Naive B cell (primary cell): ENCODE results near the gene TRIP10. TPM values are rescaled to one million over a fixed set of nuclear protein-coding genes. Genes with fewer than 3 reads are reported as not detected.
"Not testable (repeated sequence)": the region's sequence is repeated elsewhere in the genome, so short reads cannot be mapped to it uniquely, and the experiment has no call there.

Experiments used
- ATAC-seq, 2 donors: fragments of 150-1000 bp; cut with Tn5 transposase; 2 replicates each; pipeline ENCODE4 v1.10.0; 2021; ENCODE audit warnings: low read depth in 2 of 2, mild to moderate bottlenecking in 2 of 2, moderate library complexity in 2 of 2
- DNase-seq: peaks from one replicate; pipeline ENCODE4 v3.0.0; 2022
- H3K27ac Mint-ChIP-seq, 6 donors: one replicate each; pipeline ENCODE4 v1.8.0; 2020 to 2022; ENCODE audit warnings: mild to moderate bottlenecking in 6 of 6, mixed read lengths in 6 of 6, moderate library complexity in 5 of 6, inconsistent platforms in 2 of 6
- H3K27me3 Mint-ChIP-seq, 3 donors: one replicate each; pipeline ENCODE4 v1.8.0; 2021 to 2022; ENCODE audit warnings: mixed read lengths in 3 of 3, mild to moderate bottlenecking in 1 of 3
- H3K36me3 Mint-ChIP-seq, 2 donors: one replicate each; pipeline ENCODE4 v1.8.0; 2020 to 2022; ENCODE audit warnings: mixed read lengths in 2 of 2, inconsistent platforms in 1 of 2, mild to moderate bottlenecking in 1 of 2
- H3K4me1 Mint-ChIP-seq, 3 donors: one replicate each; pipeline ENCODE4 v1.8.0; 2020 to 2022; ENCODE audit warnings: mixed read lengths in 3 of 3, inconsistent platforms in 1 of 3, mild to moderate bottlenecking in 1 of 3, moderate library complexity in 1 of 3
- H3K4me3 Mint-ChIP-seq, 8 donors: one replicate each; pipeline ENCODE4 v1.8.0; 2020 to 2022; ENCODE audit warnings: mild to moderate bottlenecking in 8 of 8, mixed read lengths in 8 of 8, moderate library complexity in 8 of 8, inconsistent platforms in 2 of 8
- H3K9me3 Mint-ChIP-seq, 7 donors: one replicate each; pipeline ENCODE4 v1.8.0; 2020 to 2022; ENCODE audit warnings: mixed read lengths in 7 of 7, mild to moderate bottlenecking in 5 of 7, inconsistent platforms in 2 of 7, moderate library complexity in 1 of 7
- polyA plus RNA-seq, 6 donors: library from polyadenylated mRNA; unstranded; fragments of 300-500 nt; fragmentation: Illumina TruSeq; gene quantifications; one replicate each; pipeline ENCODE4 v1.2.3, GENCODE V29; 2021; ENCODE audit warnings: low read depth in 6 of 6

The TRIP10 gene
- polyA plus RNA-seq, 6 donors from 2014 or later, result 2.7 to 5.1 (median 3.2) TPM; not detected in 1

GRCh38 chr19:6761053-6761676 is 21.7 kb downstream of the TRIP10 start:
- H3K36me3 Mint-ChIP-seq, result no peaks in the 10 kb centered on the region
- H3K27me3 Mint-ChIP-seq, result no peaks in the 10 kb centered on the region
- no peak overlapping the region for H3K4me3 Mint-ChIP-seq
- peak overlapping the region in 2 of 6 donors; percentile 10 to 15 for H3K27ac Mint-ChIP-seq
- DNase-seq (no peak), ATAC-seq (peak; percentile 28 to 42)
- H3K9me3 Mint-ChIP-seq, result no peaks in the 10 kb centered on the region
- peaks cover 14 to 26% (median 20%) of the 10 kb centered on the region in 3 donors for H3K4me1 Mint-ChIP-seq

- not testable (repeated sequence) for H3K36me3 Mint-ChIP-seq, H3K27me3 Mint-ChIP-seq, H3K9me3 Mint-ChIP-seq, H3K27ac Mint-ChIP-seq, DNase-seq, ATAC-seq, H3K4me3 Mint-ChIP-seq
- H3K4me1 Mint-ChIP-seq, result peaks cover 23 to 33% (median 23%) of the 10 kb centered on the region in 3 donors
Observed at GRCh38 chr19:6762253-6762797, 22.8 kb downstream of the TRIP10 start.

GRCh38 chr19:6765738-6766356 is 26.4 kb downstream of the TRIP10 start:
- ATAC-seq (no peak), DNase-seq (no peak)
- H3K27ac Mint-ChIP-seq, result peak overlapping the region; percentile 61 to 98 (median 94)
- peaks cover 26 to 46% (median 30%) of the 10 kb centered on the region in 3 donors for H3K4me1 Mint-ChIP-seq
- H3K9me3 Mint-ChIP-seq, result no peaks in the 10 kb centered on the region
- H3K4me3 Mint-ChIP-seq, result peak overlapping the region; percentile 84 to 97 (median 90)
- H3K36me3 Mint-ChIP-seq, result no peaks in the 10 kb centered on the region
- H3K27me3 Mint-ChIP-seq, result no peaks in the 10 kb centered on the region

GRCh38 chr19:6766357-6767080 is 27.0 kb downstream of the TRIP10 start:
- no peaks in the 10 kb centered on the region for H3K27me3 Mint-ChIP-seq
- H3K27ac Mint-ChIP-seq, result peak overlapping the region; percentile 92 to 98 (median 98)
- peak overlapping the region; percentile 84 to 97 (median 90) for H3K4me3 Mint-ChIP-seq
- ATAC-seq, result no peak
- H3K9me3 Mint-ChIP-seq, result no peaks in the 10 kb centered on the region
- DNase-seq, result no peak
- peaks cover 30 to 49% (median 31%) of the 10 kb centered on the region in 3 donors for H3K4me1 Mint-ChIP-seq
- H3K36me3 Mint-ChIP-seq, result no peaks in the 10 kb centered on the region

- ATAC-seq (peak; percentile 38 to 41), DNase-seq (no peak)
- Mint-ChIP-seq H3K4me3 (peak overlapping the region; percentile 84 to 97 (median 90)), H3K9me3 (no peaks in the 10 kb centered on the region), H3K27ac (peak overlapping the region; percentile 92 to 98 (median 98)), H3K27me3 (no peaks in the 10 kb centered on the region), H3K4me1 (peaks cover 35 to 54% (median 36%) of the 10 kb centered on the region in 3 donors), H3K36me3 (no peaks in the 10 kb centered on the region)
Observed at GRCh38 chr19:6767081-6767356, 27.5 kb downstream of the TRIP10 start.

GRCh38 chr19:6767357-6768235 is 28.1 kb downstream of the TRIP10 start, which contains the start of gene SH2D3A:
Gene SH2D3A (minus strand): TSS chr19:6767435. CDS start chr19:6763748, 3,687 bp downstream.
- Mint-ChIP-seq H3K27me3 (no peaks in the 10 kb centered on the region), H3K9me3 (no peaks in the 10 kb centered on the region), H3K27ac (peak within 1 kb of the TSS; percentile 92 to 98 (median 98)), H3K4me3 (peak within 1 kb of the TSS; percentile 84 to 97 (median 90)), H3K36me3 (no peaks in the 10 kb centered on the region), H3K4me1 (peaks cover 41 to 56% (median 41%) of the 10 kb centered on the region in 3 donors)
- DNase-seq, result peak; percentile 92
- ATAC-seq, result peak; percentile 69 to 71

- H3K9me3 Mint-ChIP-seq, result no peaks in the 10 kb centered on the region
- H3K4me1 Mint-ChIP-seq, result peaks cover 42 to 56% (median 44%) of the 10 kb centered on the region in 3 donors
- no peaks in the 10 kb centered on the region for H3K36me3 Mint-ChIP-seq
- peak overlapping the region; percentile 84 to 97 (median 90) for H3K4me3 Mint-ChIP-seq
- ATAC-seq (no peak), DNase-seq (no peak)
- no peaks in the 10 kb centered on the region for H3K27me3 Mint-ChIP-seq
- peak overlapping the region; percentile 92 to 98 (median 98) for H3K27ac Mint-ChIP-seq
Observed at GRCh38 chr19:6768236-6768785, 28.8 kb downstream of the TRIP10 start.

GRCh38 chr19:6769006-6769619 is 29.6 kb downstream of the TRIP10 start:
- peak overlapping the region in 1 of 8 donors; percentile 76 for H3K4me3 Mint-ChIP-seq
- ATAC-seq, result no peak
- no peaks in the 10 kb centered on the region for H3K36me3 Mint-ChIP-seq
- H3K4me1 Mint-ChIP-seq, result peaks cover 47 to 64% (median 50%) of the 10 kb centered on the region in 3 donors
- no peak for DNase-seq
- H3K27me3 Mint-ChIP-seq, result no peaks in the 10 kb centered on the region
- no peaks in the 10 kb centered on the region for H3K9me3 Mint-ChIP-seq
- peak overlapping the region; percentile 85 to 98 (median 91) for H3K27ac Mint-ChIP-seq

- ATAC-seq, H3K27me3 Mint-ChIP-seq, H3K9me3 Mint-ChIP-seq, DNase-seq: not testable (repeated sequence)
- Mint-ChIP-seq H3K27ac (peak overlapping the region; percentile 91 to 98 (median 96)), H3K36me3 (peaks cover 0 to 18% of the 10 kb centered on the region in 2 donors), H3K4me1 (peaks cover 58 to 73% (median 60%) of the 10 kb centered on the region in 3 donors), H3K4me3 (peak overlapping the region; percentile 75 to 99 (median 91))
Observed at GRCh38 chr19:6771648-6772027, 32.2 kb downstream of the TRIP10 start.

- Mint-ChIP-seq H3K4me1 (peaks cover 60 to 75% (median 61%) of the 10 kb centered on the region in 3 donors), H3K36me3 (peaks cover 4 to 24% of the 10 kb centered on the region in 2 donors), H3K27ac (peak within 1 kb of the TSS; percentile 91 to 98 (median 96)), H3K9me3 (peaks cover 0 to 5% (median 0%) of the 10 kb centered on the region in 7 donors), H3K4me3 (peak within 1 kb of the TSS; percentile 91 to 99 (median 93)), H3K27me3 (no peaks in the 10 kb centered on the region)
- ATAC-seq, result peak; percentile 60 to 62
- peak; percentile 83 for DNase-seq
Observed at GRCh38 chr19:6772028-6772865, 32.8 kb downstream of the TRIP10 start, which contains the start of gene VAV1. Gene VAV1 (plus strand): TSS chr19:6772708. CDS start chr19:6772808, 100 bp downstream.

- DNase-seq (no peak), ATAC-seq (peak in 1 of 2 donors; percentile 0)
- Mint-ChIP-seq H3K36me3 (peaks cover 8 to 28% of the 10 kb centered on the region in 2 donors), H3K27ac (peak overlapping the region; percentile 58 to 98 (median 94)), H3K9me3 (peaks cover 0 to 5% (median 0%) of the 10 kb centered on the region in 7 donors), H3K4me1 (peaks cover 60 to 76% (median 60%) of the 10 kb centered on the region in 3 donors), H3K27me3 (no peaks in the 10 kb centered on the region), H3K4me3 (peak overlapping the region; percentile 91 to 99 (median 93))
Observed at GRCh38 chr19:6772866-6773322, 33.4 kb downstream of the TRIP10 start.
